Keratinocyte (primary cell): ENCODE results near the gene CORO1C.

Experiments used
- CTCF ChIP-seq, 3 experiments: IDR thresholded peaks in 1 of 3; conservative IDR thresholded peaks in 1 of 3; optimal IDR thresholded peaks in 1 of 3; 2 replicates in 2 of 3; 3 replicates in 1 of 3; pipeline versions ENCODE3 to v1.5.1; 2011; ENCODE audit warnings: low read length in 3 of 3, mild to moderate bottlenecking in 3 of 3, moderate library complexity in 2 of 3, control low read depth in 1 of 3, inconsistent platforms in 1 of 3; ENCODE audit not compliant: insufficient read depth in 2 of 3; ENCODE audit errors: extremely low read depth in 1 of 3
- EZH2 ChIP-seq: IDR thresholded peaks from one replicate; pipeline ENCODE4 v1.6.1; 2012; ENCODE audit warnings: inconsistent platforms, mild to moderate bottlenecking, low read length, moderate library complexity

- TF ChIP-seq CTCF (optimal IDR thresholded peaks at IDR 0.05 in 1 of 3, IDR thresholded peaks at IDR 0.05 in 1 of 3, conservative IDR thresholded peaks at IDR 0.05 in 1 of 3; ENCODE audit: extremely low read depth in 1 of 3, insufficient read depth in 2 of 3, low read length in 3 of 3) (no peak), EZH2 (no peak)
Observed at GRCh38 chr12:108625228-108625627, 106.1 kb downstream of the CORO1C start.
